B cell (primary cell): ENCODE measurements around the gene GPR158. TPM values are rescaled to one million over a fixed set of nuclear protein-coding genes. Genes with fewer than 3 reads are reported as not detected.

Source experiments
- ATAC-seq: fragments of 200-7000 bp; cut with Tn5 transposase; one replicate; pipeline ENCODE4 v1.10.0; 2021; ENCODE audit warnings: low read depth, mild to moderate bottlenecking, moderate number of reproducible peaks, moderate library complexity
- CTCF ChIA-PET: fragments of 350-600 bp; sonication (Branson Sonifier 250); formaldehyde crosslinking; loops from one replicate; lab custom pipeline; 2021; ENCODE audit warnings: antibody characterized with exemption, inconsistent platforms; lab: Charles Lee
- POLR2A ChIA-PET: fragments of 350-600 bp; sonication (Branson Sonifier 250); formaldehyde crosslinking; loops from one replicate; lab custom pipeline; 2021; ENCODE audit warnings: antibody characterized with exemption; lab: Charles Lee
- DNase-seq: peaks from one replicate; pipeline ENCODE4 v3.0.0; 2013
- H2AFZ ChIP-seq: 2 replicates; pipeline ENCODE4 v1.6.1; 2012; ENCODE audit warnings: mild to moderate bottlenecking, low read depth, low read length; ENCODE audit not compliant: insufficient read depth, poor library complexity, severe bottlenecking
- H3K27ac ChIP-seq, 2 donors: 1 replicate in 1 of 2; 2 replicates in 1 of 2; pipeline ENCODE4 v1.5.1; 2012 to 2013; ENCODE audit warnings: low read length in 2 of 2, mild to moderate bottlenecking in 2 of 2, moderate library complexity in 1 of 2
- H3K27me3 ChIP-seq, 4 experiments: fragments of 200-600 bp in 1 of 4; sonication (generic) in 1 of 4; replicated peaks in 1 of 4; 1 replicate in 2 of 4; 2 replicates in 2 of 4; pipeline versions ENCODE4 v1.6.1 to v1.7.0; 2013 to 2016; ENCODE audit warnings: low read length in 3 of 4, mild to moderate bottlenecking in 2 of 4, mixed read lengths in 1 of 4, moderate library complexity in 1 of 4; ENCODE audit not compliant: insufficient read depth in 4 of 4, control insufficient read depth in 3 of 4; ENCODE audit errors: control extremely low read depth in 1 of 4
- H3K36me3 ChIP-seq, 2 experiments: replicated peaks in 1 of 2; 1 replicate in 1 of 2; 2 replicates in 1 of 2; pipeline versions ENCODE4 v1.6.1 to v1.7.1; 2013; ENCODE audit warnings: low read length in 1 of 2; ENCODE audit not compliant: insufficient read depth in 2 of 2, control insufficient read depth in 1 of 2; ENCODE audit errors: control extremely low read depth in 1 of 2, extremely low read depth in 1 of 2
- H3K4me1 ChIP-seq, 2 donors: fragments of 200-600 bp in 1 of 2; sonication (generic) in 1 of 2; 1 replicate in 1 of 2; 2 replicates in 1 of 2; pipeline versions ENCODE4 v1.5.1 to v1.6.1; 2013 to 2017; ENCODE audit warnings: low read length in 2 of 2; ENCODE audit not compliant: control insufficient read depth in 2 of 2, insufficient read depth in 2 of 2
- H3K4me2 ChIP-seq: replicated peaks from 2 replicates; pipeline ENCODE3; 2012; ENCODE audit warnings: mild to moderate bottlenecking, low read depth, low read length; ENCODE audit not compliant: poor library complexity, severe bottlenecking
- H3K4me3 ChIP-seq, 5 experiments: fragments of 200-600 bp in 1 of 5; sonication (generic) in 1 of 5; 1 replicate in 3 of 5; 2 replicates in 2 of 5; pipeline versions ENCODE4 v1.5.1 to v1.7.0; 2011 to 2016; ENCODE audit warnings: low read length in 4 of 5, mild to moderate bottlenecking in 4 of 5, low read depth in 2 of 5, control low read depth in 1 of 5, moderate library complexity in 1 of 5; ENCODE audit not compliant: insufficient read depth in 1 of 5; ENCODE audit errors: control extremely low read depth in 1 of 5, extremely low read depth in 1 of 5
- H3K79me2 ChIP-seq: fragments of 200-600 bp; sonication (generic); one replicate; pipeline ENCODE4 v1.6.0; 2016; ENCODE audit warnings: low read length; ENCODE audit not compliant: control insufficient read depth, insufficient read depth
- H3K9ac ChIP-seq: fragments of 200-600 bp; sonication (generic); 2 replicates; pipeline ENCODE4 v1.6.1; 2017; ENCODE audit warnings: mild to moderate bottlenecking, low read length, moderate library complexity
- H3K9me3 ChIP-seq, 3 donors: one replicate each; pipeline versions ENCODE4 v1.6.1 to v1.7.1; 2013; ENCODE audit warnings: low read length in 2 of 3; ENCODE audit not compliant: control insufficient read depth in 2 of 3, insufficient read depth in 1 of 3; ENCODE audit errors: control extremely low read depth in 1 of 3
- H4K20me1 ChIP-seq: 2 replicates; pipeline ENCODE4 v1.6.0; 2012; ENCODE audit warnings: mild to moderate bottlenecking, low read length; ENCODE audit not compliant: insufficient read depth, control insufficient read depth, poor library complexity, severe bottlenecking
- H3K27ac Mint-ChIP-seq: one replicate; pipeline ENCODE4 v1.8.0; 2021; ENCODE audit warnings: mixed read lengths
- H3K27me3 Mint-ChIP-seq: one replicate; pipeline ENCODE4 v1.8.0; 2021; ENCODE audit warnings: mixed read lengths
- H3K4me1 Mint-ChIP-seq: one replicate; pipeline ENCODE4 v1.8.0; 2021; ENCODE audit warnings: mixed read lengths
- H3K4me3 Mint-ChIP-seq: one replicate; pipeline ENCODE4 v1.8.0; 2021; ENCODE audit warnings: mixed read lengths
- H3K9me3 Mint-ChIP-seq: one replicate; pipeline ENCODE4 v1.8.0; 2022; ENCODE audit warnings: mixed read lengths; ENCODE audit not compliant: insufficient read depth
- EZH2 ChIP-seq: IDR thresholded peaks from 2 replicates; pipeline ENCODE4 v1.6.1; 2012; ENCODE audit warnings: borderline replicate concordance, low read depth, mild to moderate bottlenecking, moderate library complexity, low read length; ENCODE audit not compliant: insufficient read depth, poor library complexity, severe bottlenecking
- WGBS: methylation state at CpG from one replicate; pipeline ENCODE4 v1.1.5; 2013; ENCODE audit warnings: missing lambda C conversion rate; ENCODE audit not compliant: insufficient coverage; 5-methylcytosine and 5-hydroxymethylcytosine counted together
- intact Hi-C: fragments of 100-400 bp; cut with micrococcal nuclease; formaldehyde crosslinking; loops from one replicate; pipeline ENCODE4 v1.10.0; 2022
- polyA plus RNA-seq: library from polyadenylated mRNA; depleted of rRNA; stranded (reverse); fragments of >200 nt; gene quantifications from 2 replicates; pipeline ENCODE4 v1.2.3, GENCODE V29; 2012
- total RNA-seq, 2 donors: library from RNA; stranded (reverse); fragments of 120-200 nt in 1 of 2; gene quantifications; 1 replicate in 1 of 2; 2 replicates in 1 of 2; pipeline versions ENCODE4 v1.2.3 to v1.2.4, GENCODE V29; 2013 to 2022
- TF ChIP-seq, protein P1 (sequence below): fragments of 200-600 bp; IDR thresholded peaks from one replicate; pipeline ENCODE4 v1.8.0; 2022; ENCODE audit warnings: antibody characterized with exemption, mild to moderate bottlenecking

The GPR158 gene
- total and polyA plus RNA-seq, 2 donors (not counting 1 experiment from before 2014, with no cell fraction given), result not detected

DNA sequence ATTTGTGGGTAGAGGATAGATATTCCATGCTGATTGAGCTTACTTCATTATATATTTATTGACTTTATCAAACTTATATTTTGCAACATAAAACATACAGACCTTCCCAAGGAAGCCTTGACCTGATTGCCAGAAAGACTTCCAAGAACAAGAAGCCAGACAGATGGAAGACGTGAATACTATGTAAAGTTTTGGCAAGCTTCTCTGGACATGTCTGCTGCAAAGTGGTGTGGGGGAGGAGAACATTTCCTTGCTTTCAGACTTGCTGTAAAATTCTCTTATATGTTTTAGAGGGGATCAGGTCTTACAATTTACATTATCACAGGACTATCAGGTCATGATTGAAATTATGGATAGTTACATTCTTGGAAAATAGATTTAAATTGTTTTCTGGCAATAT lies 23.4 kb downstream of the GPR158 start:
- H3K4me1 ChIP-seq, result no peaks in the 10 kb centered on the region
- H3K27me3 Mint-ChIP-seq, result no peaks in the 10 kb centered on the region
- no peaks in the 10 kb centered on the region for H3K4me1 Mint-ChIP-seq
- H3K4me3 Mint-ChIP-seq, result no peak overlapping the region
- no peaks in the 10 kb centered on the region for H3K36me3 ChIP-seq
- no peak overlapping the region for H3K4me3 ChIP-seq
- POLR2A ChIA-PET, result no interaction called here
- H3K27ac ChIP-seq, result no peak overlapping the region
- peaks cover 0 to 4% (median 1%) of the 10 kb centered on the region in 3 donors for H3K9me3 ChIP-seq
- DNase-seq, result no peak
- H3K27me3 ChIP-seq, result no peaks in the 10 kb centered on the region
- intact Hi-C loops, result no loop called here
- WGBS, result 57% methylated on average over 1 of the region's 1 CpG
- no peak for ATAC-seq
- no peak overlapping the region for H2AFZ ChIP-seq
- no peaks in the 10 kb centered on the region for H3K9me3 Mint-ChIP-seq
- CTCF ChIA-PET, result no interaction called here
- no peaks in the 10 kb centered on the region for H3K79me2 ChIP-seq
- no peaks in the 10 kb centered on the region for H4K20me1 ChIP-seq
- no peak overlapping the region for H3K9ac ChIP-seq
- no peak overlapping the region for H3K4me2 ChIP-seq
- no peak for TF ChIP-seq EZH2
- TF ChIP-seq, protein P1, sequence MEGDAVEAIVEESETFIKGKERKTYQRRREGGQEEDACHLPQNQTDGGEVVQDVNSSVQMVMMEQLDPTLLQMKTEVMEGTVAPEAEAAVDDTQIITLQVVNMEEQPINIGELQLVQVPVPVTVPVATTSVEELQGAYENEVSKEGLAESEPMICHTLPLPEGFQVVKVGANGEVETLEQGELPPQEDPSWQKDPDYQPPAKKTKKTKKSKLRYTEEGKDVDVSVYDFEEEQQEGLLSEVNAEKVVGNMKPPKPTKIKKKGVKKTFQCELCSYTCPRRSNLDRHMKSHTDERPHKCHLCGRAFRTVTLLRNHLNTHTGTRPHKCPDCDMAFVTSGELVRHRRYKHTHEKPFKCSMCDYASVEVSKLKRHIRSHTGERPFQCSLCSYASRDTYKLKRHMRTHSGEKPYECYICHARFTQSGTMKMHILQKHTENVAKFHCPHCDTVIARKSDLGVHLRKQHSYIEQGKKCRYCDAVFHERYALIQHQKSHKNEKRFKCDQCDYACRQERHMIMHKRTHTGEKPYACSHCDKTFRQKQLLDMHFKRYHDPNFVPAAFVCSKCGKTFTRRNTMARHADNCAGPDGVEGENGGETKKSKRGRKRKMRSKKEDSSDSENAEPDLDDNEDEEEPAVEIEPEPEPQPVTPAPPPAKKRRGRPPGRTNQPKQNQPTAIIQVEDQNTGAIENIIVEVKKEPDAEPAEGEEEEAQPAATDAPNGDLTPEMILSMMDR, result no peak
- H3K27ac Mint-ChIP-seq, result no peak overlapping the region

DNA sequence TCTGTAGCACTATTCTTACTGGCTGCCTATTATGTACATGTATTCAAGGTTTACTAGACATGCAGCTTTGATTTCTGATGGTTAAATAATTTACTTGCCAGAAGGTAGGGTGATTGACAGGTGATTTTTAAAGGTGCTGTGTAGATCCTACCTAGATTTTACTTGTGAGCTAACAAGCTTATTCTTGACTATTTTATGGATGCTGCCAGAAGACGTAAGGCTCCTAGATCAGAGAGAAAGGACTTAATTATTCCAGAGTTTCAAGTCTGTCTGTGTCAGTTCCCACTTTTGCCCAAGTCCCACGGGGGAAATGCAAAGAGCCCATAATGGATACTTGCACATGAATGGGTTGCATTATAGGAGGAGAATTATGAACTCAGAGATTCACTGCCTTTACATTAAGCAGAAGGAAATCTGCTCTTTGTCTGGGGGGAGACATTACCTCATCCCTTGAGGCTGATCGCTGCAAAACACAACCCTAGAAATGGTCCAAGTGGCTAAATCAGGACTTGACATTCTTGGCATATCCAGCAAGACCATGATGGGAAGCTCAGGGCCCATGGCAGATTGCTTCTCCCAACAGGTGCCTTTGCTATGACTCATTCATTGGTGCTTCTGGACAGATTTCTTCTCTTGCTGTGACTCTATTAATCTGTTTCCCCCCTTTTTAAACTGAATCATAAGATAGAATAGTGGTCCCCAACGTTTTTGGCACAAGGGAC lies 32.1 kb downstream of the GPR158 start:
- no peaks in the 10 kb centered on the region for H3K4me1 ChIP-seq
- H3K79me2 ChIP-seq, result no peaks in the 10 kb centered on the region
- H3K9ac ChIP-seq, result no peak overlapping the region
- no peaks in the 10 kb centered on the region for H4K20me1 ChIP-seq
- no peaks in the 10 kb centered on the region for H3K27me3 ChIP-seq
- no peak overlapping the region for H3K4me2 ChIP-seq
- intact Hi-C loops, result no loop called here
- no peak overlapping the region for H2AFZ ChIP-seq
- H3K27ac ChIP-seq, result no peak overlapping the region
- TF ChIP-seq EZH2, result no peak
- TF ChIP-seq, protein P1, result no peak
- Mint-ChIP-seq H3K9me3 (no peaks in the 10 kb centered on the region), H3K4me1 (no peaks in the 10 kb centered on the region), H3K27me3 (no peaks in the 10 kb centered on the region), H3K4me3 (no peak overlapping the region), H3K27ac (no peak overlapping the region)
- ATAC-seq (no peak), DNase-seq (no peak)
- H3K36me3 ChIP-seq, result no peaks in the 10 kb centered on the region
- POLR2A ChIA-PET, result no interaction called here
- WGBS, result 94% methylated on average over 2 of the region's 4 CpGs
- CTCF ChIA-PET, result no interaction called here
- no peaks in the 10 kb centered on the region for H3K9me3 ChIP-seq
- H3K4me3 ChIP-seq, result no peak overlapping the region
